Mesodermal cell (in vitro differentiated cells): Measurements from ENCODE around the gene ABCC11.

Experiments
- H3K27ac ChIP-seq: 2 replicates; pipeline ENCODE4 v1.7.0; 2013; ENCODE audit warnings: mild to moderate bottlenecking, low read depth, low read length, moderate library complexity; ENCODE audit not compliant: severe bottlenecking
- H3K36me3 ChIP-seq: 2 replicates; pipeline ENCODE4 v1.7.1; 2013; ENCODE audit warnings: mild to moderate bottlenecking, low read length, moderate library complexity; ENCODE audit not compliant: control insufficient read depth, insufficient read depth
- H3K4me1 ChIP-seq: one replicate; pipeline ENCODE4 v1.7.1; 2013; ENCODE audit warnings: mild to moderate bottlenecking, low read length; ENCODE audit not compliant: insufficient read depth, control insufficient read depth, poor library complexity, severe bottlenecking
- H3K4me3 ChIP-seq: 2 replicates; pipeline ENCODE4 v1.7.0; 2013; ENCODE audit warnings: low read length, control low read depth, mild to moderate bottlenecking; ENCODE audit not compliant: insufficient read depth, poor library complexity, severe bottlenecking; ENCODE audit errors: extremely low read depth
- H3K9me3 ChIP-seq: 2 replicates; pipeline ENCODE4 v1.7.1; 2013; ENCODE audit warnings: mild to moderate bottlenecking, low read length, moderate library complexity; ENCODE audit not compliant: control insufficient read depth
- WGBS, 2 experiments: methylation state at CpG; one replicate each; pipeline ENCODE4 v1.1.5; 2013; ENCODE audit warnings: missing lambda C conversion rate in 2 of 2; ENCODE audit not compliant: insufficient coverage in 2 of 2; 5-methylcytosine and 5-hydroxymethylcytosine counted together

ABCC11 gene

GRCh38 chr16:48277158-48277557 lies 29.8 kb upstream of the ABCC11 start:
- H3K27ac ChIP-seq: no peak overlapping the region
- WGBS, 2 experiments: 97 to 100% methylated on average over 3 to 5 of the region's 5 CpGs
- peaks cover 4% of the 10 kb centered on the region for H3K4me1 ChIP-seq
- peaks cover 18% of the 10 kb centered on the region for H3K36me3 ChIP-seq
- no peaks in the 10 kb centered on the region for H3K9me3 ChIP-seq
- H3K4me3 ChIP-seq: no peak overlapping the region

GRCh38 chr16:48276102-48276501 lies 28.8 kb upstream of the ABCC11 start:
- H3K9me3 ChIP-seq: no peaks in the 10 kb centered on the region
- H3K4me3 ChIP-seq: no peak overlapping the region
- H3K4me1 ChIP-seq: peaks cover 4% of the 10 kb centered on the region
- 64 to 73% methylated on average over 3 to 4 of the region's 4 CpGs for WGBS, 2 experiments
- peaks cover 18% of the 10 kb centered on the region for H3K36me3 ChIP-seq
- no peak overlapping the region for H3K27ac ChIP-seq

- Histone ChIP-seq H3K27ac (no peak overlapping the region), H3K4me1 (peaks cover 4% of the 10 kb centered on the region), H3K36me3 (peaks cover 26% of the 10 kb centered on the region), H3K4me3 (no peak overlapping the region), H3K9me3 (no peaks in the 10 kb centered on the region)
- no CpG with 5 or more reads among the region's 1 CpG for WGBS, 2 experiments
Observed at GRCh38 chr16:48274476-48274875, 27.1 kb upstream of the ABCC11 start.

GRCh38 chr16:48272837-48273421 lies 25.6 kb upstream of the ABCC11 start:
- WGBS, 2 experiments: 86 to 93% methylated on average over 5 to 7 of the region's 8 CpGs
- Histone ChIP-seq H3K36me3 (peaks cover 26% of the 10 kb centered on the region), H3K27ac (no peak overlapping the region), H3K4me3 (no peak overlapping the region), H3K4me1 (no peaks in the 10 kb centered on the region), H3K9me3 (no peaks in the 10 kb centered on the region)

- no peak overlapping the region for H3K4me3 ChIP-seq
- no peak overlapping the region for H3K27ac ChIP-seq
- no peaks in the 10 kb centered on the region for H3K4me1 ChIP-seq
- WGBS, 2 experiments: 98 to 100% methylated on average over 4 of the region's 5 CpGs
- peaks cover 16% of the 10 kb centered on the region for H3K36me3 ChIP-seq
- H3K9me3 ChIP-seq: no peaks in the 10 kb centered on the region
Observed at GRCh38 chr16:48271728-48272127, 24.4 kb upstream of the ABCC11 start.

- Histone ChIP-seq H3K4me3 (no peak overlapping the region), H3K4me1 (no peaks in the 10 kb centered on the region), H3K36me3 (peaks cover 24% of the 10 kb centered on the region), H3K27ac (no peak overlapping the region), H3K9me3 (no peaks in the 10 kb centered on the region)
Observed at GRCh38 chr16:48269011-48269410, 21.7 kb upstream of the ABCC11 start.

GRCh38 chr16:48262631-48263030 lies 15.3 kb upstream of the ABCC11 start:
- no peaks in the 10 kb centered on the region for H3K9me3 ChIP-seq
- H3K36me3 ChIP-seq: peaks cover 54% of the 10 kb centered on the region
- no CpG with 5 or more reads among the region's 2 CpGs for WGBS, 2 experiments
- H3K27ac ChIP-seq: no peak overlapping the region
- H3K4me3 ChIP-seq: no peak overlapping the region
- H3K4me1 ChIP-seq: no peaks in the 10 kb centered on the region

GRCh38 chr16:48261569-48261968 lies 14.2 kb upstream of the ABCC11 start:
- no peaks in the 10 kb centered on the region for H3K4me1 ChIP-seq
- H3K4me3 ChIP-seq: no peak overlapping the region
- WGBS, 2 experiments: no CpG with 5 or more reads among the region's 1 CpG
- peaks cover 56% of the 10 kb centered on the region for H3K36me3 ChIP-seq
- no peaks in the 10 kb centered on the region for H3K9me3 ChIP-seq
- H3K27ac ChIP-seq: no peak overlapping the region

- 90% methylated on average over 2 of the region's 7 CpGs; no CpG with 5 or more reads in 1 of the 2 experiments for WGBS, 2 experiments
- no peak overlapping the region for H3K27ac ChIP-seq
- no peaks in the 10 kb centered on the region for H3K4me1 ChIP-seq
- H3K4me3 ChIP-seq: no peak overlapping the region
- H3K36me3 ChIP-seq: peaks cover 64% of the 10 kb centered on the region
- H3K9me3 ChIP-seq: no peaks in the 10 kb centered on the region
Observed at GRCh38 chr16:48256579-48257177, 9.3 kb upstream of the ABCC11 start.

GRCh38 chr16:48252013-48252412 lies 4.7 kb upstream of the ABCC11 start:
- H3K36me3 ChIP-seq: peaks cover 38% of the 10 kb centered on the region
- WGBS, 2 experiments: 93 to 100% methylated on average over 4 to 5 of the region's 5 CpGs

GRCh38 chr16:48250520-48251278 lies 3.4 kb upstream of the ABCC11 start:
- H3K27ac ChIP-seq: no peak overlapping the region
- peaks cover 31% of the 10 kb centered on the region for H3K36me3 ChIP-seq
- no peaks in the 10 kb centered on the region for H3K4me1 ChIP-seq
- WGBS, 2 experiments: 83 to 90% methylated on average over 1 to 2 of the region's 5 CpGs
- H3K4me3 ChIP-seq: no peak overlapping the region
- H3K9me3 ChIP-seq: no peaks in the 10 kb centered on the region

More at GRCh38 chr16:48252013-48252412, 4.7 kb upstream of the ABCC11 start:
- no peaks in the 10 kb centered on the region for H3K4me1 ChIP-seq
- H3K27ac ChIP-seq: no peak overlapping the region
- H3K9me3 ChIP-seq: no peaks in the 10 kb centered on the region
- H3K4me3 ChIP-seq: no peak overlapping the region
